RWPE1 (cell line): ENCODE measurements around the gene CTTNBP2.

Source experiments
- CTCF ChIA-PET: fragments of 350-600 bp; sonication (Branson Sonifier 250); formaldehyde crosslinking; extraction: SDS; loops from one replicate; lab custom pipeline; 2021; lab: Yijun Ruan, JAX
- POLR2A ChIA-PET: fragments of 400-600 bp; formaldehyde crosslinking; extraction: SDS; loops from one replicate; lab custom pipeline; 2020; ENCODE audit warnings: antibody characterized with exemption; ENCODE audit not compliant: low non-redundant PET; lab: Yijun Ruan, JAX
- DNase-seq: peaks from one replicate; pipeline ENCODE4 v3.0.0; 2012; ENCODE audit warnings: low spot score
- H3K27ac ChIP-seq: fragments of 450-650 bp; 2 replicates; pipeline ENCODE4 v1.5.1; 2017
- CTCF ChIP-seq: fragments of 450-650 bp; conservative IDR thresholded peaks from 2 replicates; pipeline ENCODE4 v1.5.1; 2017; ENCODE audit warnings: low read depth, mild to moderate bottlenecking

The CTTNBP2 gene

GRCh38 chr7:117803476-117803875 lies 69.8 kb downstream of the CTTNBP2 start:
- no peak for DNase-seq
- no peak for TF ChIP-seq CTCF
- ChIA-PET POLR2A (no interaction called here), CTCF (no interaction called here)
- H3K27ac ChIP-seq, result no peak overlapping the region

GRCh38 chr7:117802660-117803059 lies 70.6 kb downstream of the CTTNBP2 start:
- POLR2A ChIA-PET, result no interaction called here
- no peak overlapping the region for H3K27ac ChIP-seq
- CTCF ChIA-PET, result interaction anchor here (0.7 kb wide), 1 partner anchor 16 kb away, joined by 4 read pairs; no protein-coding TSS in a partner anchor
- DNase-seq, result no peak
- TF ChIP-seq CTCF, result no peak

- DNase-seq, result no peak
- no peak for TF ChIP-seq CTCF
- ChIA-PET POLR2A (no interaction called here), CTCF (interaction anchor here (0.6 to 0.7 kb wide), 2 partner anchors 26 to 404 kb away, joined by 3 read pairs; no protein-coding TSS in a partner anchor)
- no peak overlapping the region for H3K27ac ChIP-seq
Measured at GRCh38 chr7:117800841-117801240, 72.4 kb downstream of the CTTNBP2 start.

GRCh38 chr7:117800406-117800805 lies 72.8 kb downstream of the CTTNBP2 start:
- CTCF ChIA-PET, result interaction anchor here (0.6 to 0.7 kb wide), 2 partner anchors 26 to 90 kb away, joined by 3 read pairs; no protein-coding TSS in a partner anchor
- no peak for TF ChIP-seq CTCF
- no peak overlapping the region for H3K27ac ChIP-seq
- no peak for DNase-seq
- POLR2A ChIA-PET, result no interaction called here

GRCh38 chr7:117796889-117797288 lies 76.4 kb downstream of the CTTNBP2 start:
- ChIA-PET POLR2A (no interaction called here), CTCF (no interaction called here)
- DNase-seq, result no peak
- TF ChIP-seq CTCF, result no peak
- H3K27ac ChIP-seq, result no peak overlapping the region

- DNase-seq, result no peak
- ChIA-PET POLR2A (no interaction called here), CTCF (no interaction called here)
- no peak overlapping the region for H3K27ac ChIP-seq
- no peak for TF ChIP-seq CTCF
Measured at GRCh38 chr7:117793976-117794375, 79.3 kb downstream of the CTTNBP2 start.
